ENCODE measurements around the gene CRTC3. TPM values are rescaled to one million over a fixed set of nuclear protein-coding genes. Genes with fewer than 3 reads are reported as not detected.
A peak's percentile ranks its signal among the peaks of the same experiment; 100 is the strongest.

The CRTC3 gene
- total RNA-seq, 2 donors from 2014 or later, result 10.5 to 13.0 TPM

DNA sequence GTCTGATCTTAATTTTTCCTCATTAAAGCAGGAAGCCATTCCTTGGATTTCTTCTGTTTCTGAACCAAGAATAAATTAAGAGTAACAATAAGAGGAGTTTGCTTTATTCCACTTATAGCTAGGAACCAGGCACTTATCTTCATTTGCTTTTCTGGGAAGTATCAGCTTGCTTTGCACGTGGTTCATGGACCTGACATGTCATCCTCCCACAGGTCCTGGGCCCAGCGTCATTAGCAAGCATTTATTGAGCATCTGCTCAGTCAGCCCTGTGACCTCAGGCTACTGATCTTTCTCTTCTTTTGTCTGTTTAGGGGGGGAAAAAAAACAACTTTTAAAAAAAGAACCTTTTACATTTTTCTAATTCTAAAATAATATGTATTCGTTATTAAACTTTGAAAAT lies 34.7 kb upstream of the CRTC3 start:
- H3K27ac ChIP-seq, result no peak overlapping the region
- no peak for TF ChIP-seq POLR2A (IDR thresholded peaks at IDR 0.05)
- TF ChIP-seq CTCF (IDR thresholded peaks at IDR 0.05), result no peak
- 67 to 83% methylated on average over 3 of the region's 3 CpGs for WGBS, 2 donors
- no peak for DNase-seq
- no peaks in the 10 kb centered on the region for H3K27me3 ChIP-seq
- H3K9me3 ChIP-seq, result no peaks in the 10 kb centered on the region
- H3K36me3 ChIP-seq (replicated peaks in 1 of 2; ENCODE audit: insufficient read depth in 1 of 2, low read depth in 2 of 2), result peaks cover 5 to 41% of the 10 kb centered on the region in 2 donors
- no peaks in the 10 kb centered on the region for H3K4me1 ChIP-seq
- intact Hi-C loops (cut with DNase I), result no loop called here
- H3K4me3 ChIP-seq, result no peak overlapping the region
- ATAC-seq, result no peak

DNA sequence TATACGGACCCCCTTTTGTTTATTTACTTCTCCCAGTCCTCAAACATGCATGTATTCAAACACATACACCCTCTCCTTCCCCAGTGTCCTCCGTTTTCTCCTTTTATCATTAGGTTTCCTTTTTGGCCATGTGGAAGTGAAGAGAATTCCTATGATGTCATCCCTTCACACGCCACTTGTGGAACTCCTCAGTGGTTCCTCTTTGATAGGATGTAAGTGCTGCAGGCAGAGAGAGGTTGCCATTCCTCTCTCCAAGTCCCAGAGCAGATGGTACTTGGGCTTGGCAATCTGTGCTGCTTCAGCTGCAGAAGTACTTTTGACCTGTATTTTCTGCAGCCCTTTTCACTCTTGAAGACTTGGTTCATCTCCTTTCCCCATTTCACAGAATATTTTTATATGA lies 32.9 kb upstream of the CRTC3 start:
- intact Hi-C loops (cut with DNase I), result no loop called here
- ATAC-seq (no peak), DNase-seq (peak in 1 of 4 donors; percentile 10)
- WGBS, 2 donors, result 64 to 69% methylated on average over 3 of the region's 3 CpGs
- H3K36me3 ChIP-seq (replicated peaks in 1 of 2; ENCODE audit: insufficient read depth in 1 of 2, low read depth in 2 of 2), result peaks cover under 1 to 40% of the 10 kb centered on the region in 2 donors
- no peaks in the 10 kb centered on the region for H3K9me3 ChIP-seq
- no peak for TF ChIP-seq POLR2A (IDR thresholded peaks at IDR 0.05)
- TF ChIP-seq CTCF (IDR thresholded peaks at IDR 0.05), result no peak
- H3K27me3 ChIP-seq, result no peaks in the 10 kb centered on the region
- no peak overlapping the region for H3K27ac ChIP-seq
- H3K4me3 ChIP-seq, result no peak overlapping the region
- no peaks in the 10 kb centered on the region for H3K4me1 ChIP-seq

DNA sequence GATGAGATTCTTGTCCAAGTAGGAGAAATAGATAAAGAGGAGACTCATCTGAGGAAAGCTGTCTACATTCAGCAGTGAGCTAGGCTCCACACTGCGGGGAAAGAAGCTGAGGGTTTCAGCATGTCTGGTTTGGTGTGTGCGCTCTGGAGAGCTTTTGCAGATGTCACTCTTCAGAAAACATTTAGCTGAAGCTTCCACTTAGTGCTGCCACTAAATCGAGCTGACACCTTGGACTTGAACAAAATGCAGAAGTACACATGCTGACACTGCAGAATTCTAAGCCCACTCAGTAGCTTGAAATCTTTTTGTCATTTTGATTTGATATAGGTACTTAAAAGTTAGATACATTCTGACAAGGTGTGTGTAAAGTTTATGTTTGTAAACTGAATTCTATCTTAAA lies 32.3 kb upstream of the CRTC3 start:
- ATAC-seq, result no peak

DNA sequence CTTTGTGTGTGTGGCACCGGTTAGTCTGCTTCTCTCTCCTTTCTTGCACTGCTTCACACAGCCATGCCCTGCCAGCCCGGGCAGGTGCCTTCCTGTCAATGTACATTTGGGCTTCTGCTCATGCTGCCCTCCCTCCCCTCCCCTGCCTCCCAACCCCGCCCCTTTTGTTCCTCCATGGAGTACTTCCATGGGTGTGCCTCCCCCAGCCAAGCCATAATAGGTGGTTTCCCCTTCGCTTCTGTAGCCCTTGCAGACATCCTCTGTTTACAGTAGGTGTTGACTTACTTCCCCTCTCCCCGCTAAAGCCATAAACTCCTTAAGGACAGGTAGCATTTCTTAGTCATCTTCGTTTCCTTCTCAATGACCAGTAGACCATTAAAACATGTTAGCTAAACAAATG lies 31.8 kb upstream of the CRTC3 start:
- 82 to 94% methylated on average over 5 to 6 of the region's 6 CpGs for WGBS, 2 donors
- Histone ChIP-seq H3K27ac (no peak overlapping the region), H3K4me3 (no peak overlapping the region), H3K9me3 (no peaks in the 10 kb centered on the region), H3K4me1 (no peaks in the 10 kb centered on the region), H3K36me3 (replicated peaks in 1 of 2; ENCODE audit: insufficient read depth in 1 of 2, low read depth in 2 of 2) (peaks cover 0 to 39% of the 10 kb centered on the region in 2 donors), H3K27me3 (no peaks in the 10 kb centered on the region)
- TF ChIP-seq POLR2A (IDR thresholded peaks at IDR 0.05) (no peak), CTCF (IDR thresholded peaks at IDR 0.05) (no peak)
- DNase-seq, result no peak
- ATAC-seq, result no peak
- intact Hi-C loops (cut with DNase I), result no loop called here

More for the DNA sequence above, 32.3 kb upstream of the CRTC3 start:
- intact Hi-C loops (cut with DNase I), result no loop called here
- Histone ChIP-seq H3K4me1 (no peaks in the 10 kb centered on the region), H3K9me3 (no peaks in the 10 kb centered on the region), H3K27ac (no peak overlapping the region), H3K36me3 (replicated peaks in 1 of 2; ENCODE audit: insufficient read depth in 1 of 2, low read depth in 2 of 2) (peaks cover 0 to 40% of the 10 kb centered on the region in 2 donors), H3K4me3 (no peak overlapping the region), H3K27me3 (no peaks in the 10 kb centered on the region)
- WGBS, 2 donors, result 70 to 79% methylated on average over 3 of the region's 3 CpGs
- TF ChIP-seq POLR2A (IDR thresholded peaks at IDR 0.05) (no peak), CTCF (IDR thresholded peaks at IDR 0.05) (no peak)
- no peak for DNase-seq

DNA sequence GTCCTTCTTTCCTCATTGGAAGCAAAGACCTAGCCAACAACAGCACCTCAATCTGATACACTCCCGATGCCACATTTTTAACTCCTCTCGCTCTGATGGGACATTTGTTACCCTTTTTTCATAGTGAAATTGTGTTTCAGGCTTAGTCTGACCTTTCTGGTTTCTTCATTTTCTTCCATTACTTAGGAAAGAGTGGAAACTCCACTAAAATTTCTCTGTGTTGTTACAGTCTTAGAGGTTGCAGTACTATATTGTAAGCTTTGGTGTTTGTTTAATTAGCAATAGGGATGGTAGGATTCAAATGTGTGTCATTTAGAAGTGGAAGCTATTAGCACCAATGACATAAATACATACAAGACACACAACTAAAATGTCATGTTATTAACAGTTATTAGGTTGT lies 29.6 kb upstream of the CRTC3 start:
- no peak overlapping the region for H3K4me3 ChIP-seq
- intact Hi-C loops (cut with DNase I), result no loop called here
- no peak for TF ChIP-seq CTCF (IDR thresholded peaks at IDR 0.05)
- no peak for TF ChIP-seq POLR2A (IDR thresholded peaks at IDR 0.05)
- H3K4me1 ChIP-seq, result no peaks in the 10 kb centered on the region
- no peak for DNase-seq
- no peaks in the 10 kb centered on the region for H3K27me3 ChIP-seq
- WGBS, 2 donors, result 81 to 83% methylated on average over 2 of the region's 2 CpGs
- H3K9me3 ChIP-seq, result no peaks in the 10 kb centered on the region
- no peak overlapping the region for H3K27ac ChIP-seq
- H3K36me3 ChIP-seq (replicated peaks in 1 of 2; ENCODE audit: insufficient read depth in 1 of 2, low read depth in 2 of 2), result peaks cover 0 to 33% of the 10 kb centered on the region in 2 donors
- ATAC-seq, result no peak
